ENCODE measurements around the gene GALNT2.

GALNT2 gene

GRCh38 chr1:230236301-230237008 lies 169.4 kb downstream of the GALNT2 start:
- DNase-seq (ENCODE audit: low spot score), result no peak

GRCh38 chr1:230237009-230237370 lies 170.0 kb downstream of the GALNT2 start:
- DNase-seq (ENCODE audit: low spot score), result no peak

- DNase-seq (ENCODE audit: low spot score), result no peak
Observed at GRCh38 chr1:230237805-230238204, 170.8 kb downstream of the GALNT2 start.

GRCh38 chr1:230240446-230241086 lies 173.5 kb downstream of the GALNT2 start:
- no peak for DNase-seq (ENCODE audit: low spot score)

GRCh38 chr1:230242326-230242725 lies 175.3 kb downstream of the GALNT2 start:
- DNase-seq (ENCODE audit: low spot score), result no peak

GRCh38 chr1:230243146-230243545 lies 176.1 kb downstream of the GALNT2 start:
- DNase-seq (ENCODE audit: low spot score), result no peak

GRCh38 chr1:230243583-230244353 lies 176.7 kb downstream of the GALNT2 start:
- DNase-seq (ENCODE audit: low spot score), result peak; percentile 31

- no peak for DNase-seq (ENCODE audit: low spot score)
Observed at GRCh38 chr1:230246551-230246950, 179.5 kb downstream of the GALNT2 start.

GRCh38 chr1:230248016-230248888 lies 181.2 kb downstream of the GALNT2 start:
- DNase-seq (ENCODE audit: low spot score), result no peak

- peak; percentile 56 for DNase-seq (ENCODE audit: low spot score)
Observed at GRCh38 chr1:230248889-230249270, 181.8 kb downstream of the GALNT2 start.

GRCh38 chr1:230249695-230250480 lies 182.8 kb downstream of the GALNT2 start:
- no peak for DNase-seq (ENCODE audit: low spot score)

- no peak for DNase-seq (ENCODE audit: low spot score)
Observed at GRCh38 chr1:230250666-230251065, 183.6 kb downstream of the GALNT2 start.

GRCh38 chr1:230251644-230252191 lies 184.7 kb downstream of the GALNT2 start:
- DNase-seq (ENCODE audit: low spot score), result no peak

- no peak for DNase-seq (ENCODE audit: low spot score)
Observed at GRCh38 chr1:230253150-230253549, 186.1 kb downstream of the GALNT2 start.

GRCh38 chr1:230254265-230254664 lies 187.2 kb downstream of the GALNT2 start:
- DNase-seq (ENCODE audit: low spot score), result no peak

GRCh38 chr1:230255116-230255515 lies 188.1 kb downstream of the GALNT2 start:
- DNase-seq (ENCODE audit: low spot score), result no peak

GRCh38 chr1:230255991-230256390 lies 189.0 kb downstream of the GALNT2 start:
- DNase-seq (ENCODE audit: low spot score), result no peak

- no peak for DNase-seq (ENCODE audit: low spot score)
Observed at GRCh38 chr1:230256896-230257295, 189.9 kb downstream of the GALNT2 start.

- no peak for DNase-seq (ENCODE audit: low spot score)
Observed at GRCh38 chr1:230259621-230260020, 192.6 kb downstream of the GALNT2 start.

- no peak for DNase-seq (ENCODE audit: low spot score)
Observed at GRCh38 chr1:230260831-230261230, 193.8 kb downstream of the GALNT2 start.

All from GM03348 (cell line).